ENCODE data around the gene EXD3.

The EXD3 gene

DNA sequence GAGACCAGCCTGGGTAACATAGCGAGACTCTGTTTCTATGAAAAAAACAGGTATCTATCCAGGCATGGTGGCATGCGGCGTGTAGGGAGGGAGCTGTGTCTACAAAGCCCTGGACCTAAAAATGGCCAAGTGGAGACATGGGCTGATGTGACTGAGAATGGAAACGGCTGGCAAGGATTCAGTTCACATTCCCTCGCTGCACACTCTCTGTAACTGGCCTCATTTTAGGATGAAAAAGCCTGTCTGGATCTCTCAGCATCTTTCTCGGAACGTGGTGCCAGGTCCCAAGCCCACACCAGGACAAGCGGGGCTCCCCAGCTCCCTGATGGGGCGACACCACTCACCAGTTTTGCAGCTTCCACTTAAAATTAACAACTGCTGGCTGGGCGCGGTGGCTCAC is 13.4 kb downstream of the EXD3 start:
- DNase-seq = no peak

DNA sequence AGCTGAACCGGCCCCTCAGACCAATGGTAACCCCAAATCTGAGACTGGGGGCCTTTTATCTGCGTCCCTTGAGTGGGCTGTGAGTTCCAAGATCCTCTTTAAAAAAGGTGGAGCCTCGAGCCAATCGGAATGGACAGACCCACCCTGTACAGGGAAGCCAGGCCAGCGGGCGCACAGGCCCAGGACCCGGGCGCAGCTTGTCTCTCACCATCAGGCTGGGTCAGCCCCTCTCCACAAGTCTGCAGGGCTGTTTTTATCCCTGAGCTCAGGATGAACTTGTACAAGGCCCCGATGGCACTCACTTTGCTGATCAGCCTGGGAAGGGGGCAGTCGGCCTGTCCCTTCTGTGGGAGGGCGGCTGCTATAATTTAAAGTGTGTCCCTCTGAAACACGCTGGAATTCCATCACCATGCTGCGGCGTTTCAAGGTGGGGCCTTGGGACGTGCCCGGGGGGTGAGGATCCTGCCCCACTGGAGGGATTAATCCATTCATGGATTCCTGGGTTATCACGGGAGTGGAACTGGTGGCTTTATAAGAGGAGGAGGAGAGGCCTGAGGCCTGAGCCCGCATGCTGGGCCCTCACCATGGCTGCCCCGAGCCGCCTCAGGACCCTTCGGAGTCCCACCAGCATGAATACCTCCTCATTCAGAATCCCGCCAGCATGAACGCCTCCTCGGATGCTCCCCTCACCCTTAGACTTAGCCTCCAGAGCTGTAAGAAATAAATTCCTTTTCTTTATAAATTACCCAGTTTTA is 14.1 kb downstream of the EXD3 start:
- no peak for DNase-seq

DNA sequence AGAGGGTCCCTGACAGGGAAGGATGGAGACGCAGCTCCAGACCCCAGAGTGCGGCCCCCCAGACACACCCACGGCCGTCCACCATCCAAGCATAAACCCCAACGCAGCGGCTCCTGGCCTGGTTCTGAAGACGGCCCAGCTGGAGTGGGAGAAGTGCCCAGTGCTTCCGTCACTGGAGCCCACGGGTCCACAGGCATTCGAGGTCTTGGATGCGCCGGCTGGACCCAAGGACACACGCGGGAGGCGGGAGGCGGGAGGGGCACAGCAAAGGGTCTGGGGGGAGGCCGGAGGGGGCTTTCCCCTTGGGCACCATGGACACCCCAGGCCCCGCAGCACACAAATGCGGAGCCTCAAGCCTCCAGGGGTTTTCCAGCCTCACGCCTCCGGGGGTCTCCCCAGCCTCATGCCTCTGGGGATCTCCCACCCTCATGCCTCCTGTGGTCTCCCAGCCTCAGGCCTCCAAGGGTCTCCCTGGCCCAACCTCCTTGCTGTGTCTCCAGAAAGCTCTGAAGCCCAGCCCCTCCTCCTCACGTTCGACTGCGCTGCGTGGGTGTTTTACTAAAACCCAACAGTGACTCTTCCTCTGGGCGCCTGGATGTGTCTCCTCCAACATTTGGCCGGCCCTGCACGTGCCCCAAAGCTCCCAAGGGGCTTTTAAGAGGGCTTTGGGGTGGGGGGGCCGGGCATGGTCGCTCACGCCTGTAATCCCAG is 15.2 kb downstream of the EXD3 start:
- no peak for DNase-seq

- peak; percentile 50 for DNase-seq
Observed at GRCh38 chr9:137406876-137407589, 15.9 kb downstream of the EXD3 start.

DNA sequence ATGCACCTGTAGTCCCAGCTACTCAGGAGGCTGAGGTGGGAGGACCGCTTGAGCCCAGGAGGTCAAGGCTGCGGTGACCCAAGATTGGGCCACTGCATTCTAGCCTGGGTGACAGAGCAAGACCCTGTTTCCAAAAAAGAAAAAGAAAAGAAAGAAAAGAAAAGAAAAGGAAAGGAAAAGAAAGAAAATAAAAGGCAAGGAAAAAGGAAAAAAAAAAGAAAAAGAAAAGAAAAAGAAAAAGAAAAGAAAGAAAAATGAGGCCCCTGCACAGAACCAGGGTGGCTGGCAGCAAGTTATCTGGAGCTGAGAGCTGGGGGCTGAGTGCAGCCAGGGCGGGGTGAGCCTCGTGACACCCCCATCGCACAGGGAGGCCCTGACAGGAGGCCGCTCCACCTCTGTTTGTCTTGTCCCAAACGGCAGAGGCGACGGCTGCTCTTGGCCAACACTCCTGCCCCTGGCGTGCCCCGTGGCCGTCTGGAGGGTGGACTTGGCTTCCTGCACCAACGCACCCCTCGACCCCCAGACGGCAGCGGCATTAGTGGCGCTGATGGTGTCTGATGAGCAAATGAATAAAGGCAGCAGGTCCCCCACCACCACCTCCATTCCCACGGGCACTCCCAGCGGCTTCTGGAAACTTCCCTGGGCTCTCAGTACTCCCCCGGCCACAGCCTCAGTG is 16.7 kb downstream of the EXD3 start:
- DNase-seq = peak; percentile 50

DNA sequence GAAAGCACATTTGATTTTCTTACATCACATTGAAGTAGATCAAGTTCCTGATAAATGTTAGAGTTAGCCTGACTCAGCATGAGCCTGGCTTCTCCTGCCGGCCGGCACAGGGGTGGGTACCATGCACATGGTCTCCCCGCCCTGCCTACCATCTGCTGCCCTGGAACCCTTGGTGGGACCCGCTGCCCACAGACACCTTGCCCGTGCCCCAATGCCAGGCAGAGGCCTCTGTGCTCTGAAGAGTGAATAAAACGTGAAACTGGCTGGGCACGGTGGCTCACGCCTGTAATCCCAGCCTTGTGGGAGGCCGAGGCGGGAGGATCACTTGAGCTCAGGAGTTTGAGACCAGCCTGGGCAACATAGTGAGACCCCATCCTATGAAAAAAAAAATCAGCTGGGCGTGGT is 17.3 kb downstream of the EXD3 start:
- peak; percentile 41 for DNase-seq

- DNase-seq = no peak
Observed at GRCh38 chr9:137404961-137405567, 17.9 kb downstream of the EXD3 start.

- DNase-seq = no peak
Observed at GRCh38 chr9:137403269-137403668, 19.7 kb downstream of the EXD3 start.

DNA sequence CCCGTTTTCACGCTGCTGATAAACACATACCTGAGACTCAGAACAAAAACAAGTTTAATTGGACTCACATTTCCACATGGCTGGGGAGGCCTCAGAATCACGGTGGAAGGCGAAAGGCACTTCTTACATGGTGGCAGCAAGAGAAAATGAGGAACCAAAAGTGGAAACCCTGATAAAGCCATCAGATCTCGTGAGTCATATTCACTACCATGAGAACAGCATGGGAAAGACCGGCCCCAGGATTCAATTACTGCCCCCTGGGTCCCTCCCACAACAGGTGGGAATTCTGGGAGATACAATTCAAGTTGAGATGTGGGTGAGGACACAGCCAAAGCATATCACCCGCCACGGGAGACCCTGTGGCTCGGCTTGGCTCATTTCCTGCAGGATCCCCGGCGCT is 20.2 kb downstream of the EXD3 start:
- DNase-seq = peak; percentile 13

DNA sequence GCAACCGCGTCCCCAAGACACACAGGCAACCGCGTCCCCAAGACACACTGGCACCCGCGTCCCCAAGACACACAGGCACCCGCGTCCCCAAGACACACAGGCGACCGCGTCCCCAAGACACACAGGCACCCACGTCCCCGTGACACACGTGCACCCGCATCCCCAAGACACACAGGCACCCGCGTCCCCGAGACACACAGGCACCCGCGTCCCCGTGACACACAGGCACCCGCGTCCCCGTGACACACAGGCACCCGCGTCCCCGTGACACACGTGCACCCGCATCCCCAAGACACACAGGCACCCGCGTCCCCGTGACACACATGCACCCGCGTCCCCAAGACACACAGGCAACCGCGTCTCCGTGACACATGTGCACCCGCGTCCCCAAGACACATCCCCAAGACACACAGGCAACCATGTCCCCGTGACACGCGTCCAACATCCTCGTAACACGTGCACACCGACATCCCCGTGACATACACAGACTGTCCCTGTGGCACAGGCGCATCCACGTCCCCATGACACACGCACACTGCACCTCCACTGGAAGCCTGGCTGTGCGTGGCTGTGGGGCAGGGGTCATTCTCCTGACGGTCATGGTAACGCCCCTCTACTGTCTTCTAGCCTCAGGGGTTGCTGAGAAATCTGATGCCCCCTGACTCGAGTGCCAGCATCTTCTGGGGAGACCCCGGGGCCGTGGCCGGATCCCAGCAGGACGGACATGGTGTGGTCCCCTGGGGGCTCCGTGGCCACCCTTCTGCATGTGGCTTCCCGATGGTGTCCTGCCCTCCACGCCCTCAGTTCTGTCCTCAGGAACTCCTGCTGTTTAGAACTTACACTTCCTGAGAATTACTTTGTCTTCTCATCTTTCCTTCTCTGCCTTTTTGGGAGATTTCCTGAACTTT is 24.1 kb downstream of the EXD3 start:
- no peak for DNase-seq

GRCh38 chr9:137397675-137398423 is 25.1 kb downstream of the EXD3 start:
- DNase-seq = no peak

- DNase-seq = no peak
Observed at GRCh38 chr9:137396634-137397367, 26.2 kb downstream of the EXD3 start.

GRCh38 chr9:137396227-137396626 is 26.7 kb downstream of the EXD3 start:
- no peak for DNase-seq

DNA sequence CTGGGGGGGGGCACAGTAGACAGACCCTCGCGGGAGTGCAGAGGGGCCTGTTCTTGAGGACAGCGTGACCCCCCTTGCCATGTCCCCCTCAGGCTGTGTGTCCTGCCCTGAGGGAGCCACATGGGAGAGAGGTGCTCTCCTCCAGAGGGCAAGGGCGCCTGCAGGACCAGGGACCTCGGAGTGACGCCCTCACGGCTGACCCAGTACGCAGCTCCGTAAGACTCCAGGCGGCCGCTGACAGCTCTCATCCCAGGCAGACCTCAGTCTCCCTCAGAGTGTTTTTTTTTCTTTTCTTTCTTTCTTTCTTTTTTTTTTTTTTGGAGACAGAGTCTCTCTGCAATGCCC is 27.3 kb downstream of the EXD3 start:
- no peak for DNase-seq

- DNase-seq = no peak
Observed at GRCh38 chr9:137394866-137395665, 27.9 kb downstream of the EXD3 start.

GRCh38 chr9:137393176-137394150 is 29.5 kb downstream of the EXD3 start:
- no peak for DNase-seq

- DNase-seq = no peak
Observed at GRCh38 chr9:137392232-137393007, 30.5 kb downstream of the EXD3 start.

DNA sequence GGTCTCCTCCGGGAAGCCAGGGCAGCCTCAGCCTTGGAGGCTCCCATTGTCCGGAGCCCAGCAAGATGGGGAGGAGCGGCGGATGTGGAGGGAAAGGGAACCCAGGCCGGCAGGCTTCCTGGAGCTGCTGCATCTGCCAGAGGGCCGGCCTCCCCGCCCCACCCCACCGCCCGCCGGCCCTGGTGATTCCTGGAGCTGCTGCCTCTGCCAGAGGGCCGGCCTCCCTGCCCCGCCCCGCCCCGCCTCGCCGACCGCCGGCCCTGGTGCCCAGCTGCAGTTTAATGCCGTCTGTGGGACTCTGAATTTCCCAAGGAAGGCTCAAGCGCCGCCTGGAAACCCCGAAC is 31.6 kb downstream of the EXD3 start:
- no peak for DNase-seq

All from hematopoietic multipotent progenitor cell treated with erythropoietin and hydrocortisone succinate and interleukin-3 and kit ligand, for 8 days (in vitro differentiated cells).